IPS-15b (cell line): Measurements from ENCODE around the gene PHACTR1.

Source experiments
- H3K27me3 ChIP-seq: one replicate; pipeline ENCODE4 v1.6.1; 2013; ENCODE audit warnings: low read length; ENCODE audit not compliant: control insufficient read depth, insufficient read depth
- H3K36me3 ChIP-seq: one replicate; pipeline ENCODE4 v1.6.1; 2013; ENCODE audit warnings: low read length; ENCODE audit not compliant: control insufficient read depth, insufficient read depth
- H3K4me1 ChIP-seq: one replicate; pipeline ENCODE4 v1.6.1; 2013; ENCODE audit warnings: mild to moderate bottlenecking, low read length; ENCODE audit not compliant: control insufficient read depth, insufficient read depth
- H3K4me3 ChIP-seq: one replicate; pipeline ENCODE4 v1.5.1; 2013; ENCODE audit warnings: low read depth, low read length
- H3K9ac ChIP-seq: one replicate; pipeline ENCODE4 v1.6.1; 2013; ENCODE audit warnings: low read depth, mild to moderate bottlenecking, low read length
- H3K9me3 ChIP-seq: one replicate; pipeline ENCODE4 v1.6.1; 2013; ENCODE audit warnings: mild to moderate bottlenecking, low read length; ENCODE audit not compliant: control insufficient read depth, insufficient read depth

Gene PHACTR1

GRCh38 chr6:12892151-12892550 lies 175.6 kb downstream of the PHACTR1 start:
- no peaks in the 10 kb centered on the region for H3K27me3 ChIP-seq
- peaks cover 4% of the 10 kb centered on the region for H3K4me1 ChIP-seq
- H3K9ac ChIP-seq: no peak overlapping the region
- H3K4me3 ChIP-seq: no peak overlapping the region
- no peaks in the 10 kb centered on the region for H3K9me3 ChIP-seq
- H3K36me3 ChIP-seq: no peaks in the 10 kb centered on the region

GRCh38 chr6:12893036-12893435 lies 176.5 kb downstream of the PHACTR1 start:
- no peak overlapping the region for H3K4me3 ChIP-seq
- no peaks in the 10 kb centered on the region for H3K27me3 ChIP-seq
- H3K9ac ChIP-seq: no peak overlapping the region
- H3K4me1 ChIP-seq: no peaks in the 10 kb centered on the region
- H3K36me3 ChIP-seq: no peaks in the 10 kb centered on the region
- no peaks in the 10 kb centered on the region for H3K9me3 ChIP-seq

- H3K9ac ChIP-seq: no peak overlapping the region
- no peaks in the 10 kb centered on the region for H3K4me1 ChIP-seq
- H3K36me3 ChIP-seq: no peaks in the 10 kb centered on the region
- no peaks in the 10 kb centered on the region for H3K9me3 ChIP-seq
- no peak overlapping the region for H3K4me3 ChIP-seq
- no peaks in the 10 kb centered on the region for H3K27me3 ChIP-seq
Observed at GRCh38 chr6:12895721-12896120, 179.2 kb downstream of the PHACTR1 start.

DNA sequence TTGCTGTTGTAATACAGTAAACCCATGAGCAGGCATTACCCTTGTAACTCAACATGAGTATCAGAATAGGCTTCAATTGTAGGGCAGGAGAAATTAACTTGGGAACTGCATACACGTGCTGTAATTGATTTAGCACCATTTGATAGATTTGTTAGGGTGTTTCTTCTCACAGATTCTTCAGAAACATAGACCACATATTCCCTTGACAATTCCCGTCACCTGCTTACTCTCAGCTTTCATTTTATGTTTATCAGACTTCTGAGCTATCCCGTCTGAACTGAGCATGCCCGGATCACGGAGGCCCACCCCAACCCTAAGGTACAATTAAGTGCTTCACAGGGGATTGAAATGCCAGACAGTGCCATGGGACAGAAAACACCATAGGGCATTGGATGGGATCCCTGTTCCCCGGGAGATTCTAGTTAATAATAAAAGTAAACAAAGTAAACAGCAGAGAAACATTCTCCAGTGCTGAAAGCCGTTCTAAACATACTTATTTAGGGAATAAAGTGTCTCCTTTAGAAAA lies 179.7 kb downstream of the PHACTR1 start:
- Histone ChIP-seq H3K4me3 (no peak overlapping the region), H3K9ac (no peak overlapping the region), H3K4me1 (no peaks in the 10 kb centered on the region), H3K36me3 (no peaks in the 10 kb centered on the region), H3K9me3 (no peaks in the 10 kb centered on the region), H3K27me3 (no peaks in the 10 kb centered on the region)

DNA sequence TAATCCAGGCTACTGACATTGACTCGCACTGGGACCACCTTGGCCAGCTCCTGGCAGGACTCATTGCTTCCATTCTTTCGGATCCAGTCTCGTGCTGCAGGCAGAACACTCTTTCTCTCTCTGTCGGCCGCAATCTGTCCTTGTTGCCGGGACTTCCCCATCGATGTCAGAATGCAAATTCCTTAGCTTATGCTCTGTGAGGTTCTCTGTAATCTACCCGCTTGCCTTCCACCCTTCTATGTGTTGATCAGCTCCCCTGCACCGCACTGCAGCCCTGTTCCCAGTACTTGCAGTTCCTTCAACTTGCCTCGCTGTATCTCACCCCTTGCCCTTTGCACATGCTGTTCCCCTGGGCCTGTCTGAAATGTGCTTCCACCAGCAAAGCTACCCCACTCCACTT lies 182.0 kb downstream of the PHACTR1 start:
- H3K36me3 ChIP-seq: no peaks in the 10 kb centered on the region

DNA sequence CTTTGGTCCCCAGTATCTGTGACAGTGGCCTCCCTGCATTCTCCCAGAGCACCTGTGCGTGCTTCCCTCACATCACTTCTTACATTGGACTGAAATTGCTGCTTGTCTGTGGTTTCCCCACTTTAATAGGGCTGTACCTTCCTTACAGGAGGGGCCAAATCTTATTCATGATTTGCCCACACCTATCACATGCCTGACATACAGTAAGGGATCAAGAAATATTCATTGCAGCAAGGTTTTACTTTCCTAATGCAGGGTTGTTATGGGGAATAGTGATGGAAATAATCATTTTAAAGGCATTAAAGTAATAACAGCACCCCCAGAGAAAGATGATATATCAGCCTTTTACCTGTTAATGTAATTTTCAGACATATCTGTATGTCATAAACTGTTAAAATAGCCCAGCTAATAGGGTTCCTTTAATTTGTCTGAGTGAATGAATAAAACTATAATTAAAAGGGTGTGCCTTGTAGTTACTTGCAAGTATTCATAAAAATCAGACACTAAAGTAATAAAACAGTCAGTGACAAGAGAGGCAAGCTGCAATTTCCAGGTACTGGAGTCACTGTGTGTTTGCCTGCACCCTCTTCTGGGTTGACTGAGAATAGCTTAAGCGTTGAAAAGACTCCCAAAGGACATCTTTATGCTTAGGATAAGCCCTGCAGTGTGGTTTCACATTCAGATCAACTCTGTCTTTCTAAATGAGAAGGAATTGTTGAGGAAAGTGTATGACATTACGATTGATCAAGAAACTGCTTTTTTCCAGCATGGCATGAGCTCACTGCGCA lies 182.7 kb downstream of the PHACTR1 start:
- Histone ChIP-seq H3K4me1 (no peaks in the 10 kb centered on the region), H3K4me3 (no peak overlapping the region), H3K27me3 (no peaks in the 10 kb centered on the region), H3K36me3 (no peaks in the 10 kb centered on the region), H3K9ac (no peak overlapping the region), H3K9me3 (no peaks in the 10 kb centered on the region)

More for the DNA sequence above, 182.0 kb downstream of the PHACTR1 start:
- Histone ChIP-seq H3K27me3 (no peaks in the 10 kb centered on the region), H3K4me1 (no peaks in the 10 kb centered on the region), H3K9ac (no peak overlapping the region), H3K9me3 (no peaks in the 10 kb centered on the region), H3K4me3 (no peak overlapping the region)

DNA sequence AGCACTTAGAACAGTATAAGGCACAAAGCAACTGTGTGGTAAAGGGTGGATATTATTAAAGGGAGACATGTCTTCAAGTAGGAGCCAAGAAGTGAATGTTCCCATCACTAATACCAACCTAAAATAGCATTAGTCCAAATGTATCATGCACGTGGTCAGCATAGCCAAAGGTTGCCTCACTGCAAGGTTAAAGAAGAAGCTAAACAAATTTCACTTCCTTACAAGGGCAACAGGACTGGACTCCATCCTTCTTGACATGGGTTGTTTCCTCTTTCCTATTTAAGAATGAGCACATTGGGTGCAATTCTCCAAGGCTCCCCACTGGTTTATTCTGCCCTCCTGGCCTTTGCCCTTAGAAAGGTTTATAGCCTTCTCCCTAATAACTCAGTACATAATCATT lies 186.7 kb downstream of the PHACTR1 start:
- no peak overlapping the region for H3K9ac ChIP-seq
- H3K4me3 ChIP-seq: no peak overlapping the region
- H3K27me3 ChIP-seq: no peaks in the 10 kb centered on the region
- H3K4me1 ChIP-seq: no peaks in the 10 kb centered on the region
- H3K36me3 ChIP-seq: no peaks in the 10 kb centered on the region
- no peaks in the 10 kb centered on the region for H3K9me3 ChIP-seq

GRCh38 chr6:12909833-12910232 lies 193.3 kb downstream of the PHACTR1 start:
- Histone ChIP-seq H3K27me3 (no peaks in the 10 kb centered on the region), H3K4me1 (peaks cover 8% of the 10 kb centered on the region), H3K36me3 (no peaks in the 10 kb centered on the region), H3K4me3 (no peak overlapping the region), H3K9me3 (no peaks in the 10 kb centered on the region), H3K9ac (no peak overlapping the region)

DNA sequence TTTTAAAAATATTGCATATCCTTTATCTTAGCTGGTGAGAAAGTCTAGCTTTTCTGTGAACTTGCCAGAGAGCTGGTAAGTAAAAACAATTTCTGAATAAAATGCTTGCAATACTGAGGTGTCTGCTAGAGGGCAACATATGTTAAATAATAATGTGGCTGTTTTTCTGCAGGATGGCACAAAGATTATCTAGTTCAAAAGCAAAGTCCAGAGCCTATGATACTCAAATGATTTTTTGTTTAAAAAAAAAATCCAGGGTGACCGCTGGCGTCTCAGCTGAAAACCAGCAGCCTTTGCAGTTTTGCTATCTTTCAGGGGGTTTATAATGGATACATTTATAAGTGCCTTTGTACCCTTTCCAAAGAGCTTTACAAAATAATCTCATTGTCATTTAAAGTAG lies 194.9 kb downstream of the PHACTR1 start:
- Histone ChIP-seq H3K27me3 (no peaks in the 10 kb centered on the region), H3K4me1 (peaks cover 8% of the 10 kb centered on the region), H3K9me3 (no peaks in the 10 kb centered on the region), H3K9ac (no peak overlapping the region), H3K4me3 (no peak overlapping the region), H3K36me3 (no peaks in the 10 kb centered on the region)

GRCh38 chr6:12913201-12913600 lies 196.6 kb downstream of the PHACTR1 start:
- no peaks in the 10 kb centered on the region for H3K36me3 ChIP-seq
- peaks cover 8% of the 10 kb centered on the region for H3K4me1 ChIP-seq
- H3K9ac ChIP-seq: no peak overlapping the region
- H3K27me3 ChIP-seq: no peaks in the 10 kb centered on the region
- H3K9me3 ChIP-seq: no peaks in the 10 kb centered on the region
- no peak overlapping the region for H3K4me3 ChIP-seq

GRCh38 chr6:12916006-12916405 lies 199.4 kb downstream of the PHACTR1 start:
- no peaks in the 10 kb centered on the region for H3K9me3 ChIP-seq
- no peaks in the 10 kb centered on the region for H3K27me3 ChIP-seq
- no peak overlapping the region for H3K4me3 ChIP-seq
- no peak overlapping the region for H3K9ac ChIP-seq
- H3K4me1 ChIP-seq: peaks cover 8% of the 10 kb centered on the region
- no peaks in the 10 kb centered on the region for H3K36me3 ChIP-seq

DNA sequence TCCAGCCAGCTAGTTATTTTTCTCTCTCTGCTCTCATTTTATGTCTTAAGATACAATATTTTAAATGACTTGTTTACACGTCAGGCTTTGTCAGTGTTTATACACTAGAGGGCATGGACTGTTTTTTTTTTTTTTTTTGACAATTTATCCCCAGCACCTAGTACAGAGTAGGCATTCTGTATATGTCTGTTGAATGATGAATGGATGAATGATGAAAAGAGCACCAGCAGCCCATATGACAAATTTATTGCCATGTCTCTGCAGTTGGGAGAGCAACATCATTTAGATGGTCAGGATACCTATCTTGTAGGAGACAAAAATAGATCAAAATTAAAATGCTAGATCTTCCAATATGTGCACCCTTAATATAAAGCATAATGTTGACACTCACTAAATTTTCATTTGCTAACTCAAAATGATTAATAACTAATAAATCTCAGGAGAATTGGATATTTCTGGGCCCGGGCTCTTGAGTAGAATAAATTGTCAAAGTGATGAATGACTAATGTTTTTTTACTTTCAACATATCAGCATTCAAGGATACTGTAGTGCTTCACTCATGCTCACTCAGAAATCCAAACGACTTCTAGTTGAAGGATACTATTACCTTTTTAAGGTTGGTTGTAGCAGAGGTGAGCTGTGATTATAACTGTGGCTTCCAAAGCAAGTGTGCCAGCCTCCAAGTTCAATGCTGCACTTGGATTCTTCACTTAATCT lies 200.0 kb downstream of the PHACTR1 start:
- H3K9me3 ChIP-seq: no peaks in the 10 kb centered on the region
- peaks cover 5% of the 10 kb centered on the region for H3K4me1 ChIP-seq
- no peaks in the 10 kb centered on the region for H3K27me3 ChIP-seq
- H3K9ac ChIP-seq: no peak overlapping the region
- H3K36me3 ChIP-seq: no peaks in the 10 kb centered on the region
- H3K4me3 ChIP-seq: no peak overlapping the region
